ENCODE measurements around the gene XYLB.
"Not testable (repeated sequence)": the region's sequence is repeated elsewhere in the genome, so short reads cannot be mapped to it uniquely, and the experiment has no call there.

The XYLB gene

DNA sequence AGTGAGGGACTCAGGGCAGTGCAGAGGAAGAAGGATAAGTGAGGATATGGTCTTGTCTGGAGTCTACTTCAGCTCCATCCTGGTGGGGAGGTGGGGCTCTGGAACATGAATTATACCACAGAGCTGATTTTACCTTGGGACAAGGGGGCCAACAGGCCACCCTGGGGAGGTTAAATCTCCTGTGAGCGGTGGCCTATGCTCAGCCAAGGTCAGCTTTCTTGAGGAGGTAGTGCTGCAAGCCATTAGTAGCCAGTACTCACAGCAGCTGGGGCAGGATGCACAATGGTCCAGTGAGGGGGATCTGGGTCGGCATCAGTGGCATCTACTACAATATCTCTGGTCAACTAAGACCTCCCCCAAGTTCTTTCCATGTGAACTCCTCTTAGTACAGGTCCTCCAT, 49.7 kb downstream of the XYLB start:
- no peak for DNase-seq (ENCODE audit: low spot score)

DNA sequence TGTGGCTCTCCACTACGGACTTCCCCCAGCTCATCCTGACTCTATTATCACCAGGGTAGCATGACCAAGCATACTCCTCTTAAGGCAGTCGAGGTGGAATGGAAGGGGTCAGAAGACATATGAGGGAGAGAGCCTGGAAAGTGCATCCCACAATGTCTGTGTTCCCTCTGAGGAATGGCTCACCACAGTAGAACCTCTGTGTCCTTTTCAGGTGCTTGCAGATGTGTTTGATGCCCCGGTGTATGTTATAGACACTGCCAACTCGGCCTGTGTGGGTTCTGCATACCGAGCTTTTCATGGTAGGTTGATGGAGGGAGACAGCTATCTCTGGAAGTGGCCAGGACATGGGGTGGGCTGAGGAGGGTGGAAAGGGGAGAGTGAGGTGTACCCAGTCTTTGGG, 50.3 kb downstream of the XYLB start:
- DNase-seq (ENCODE audit: low spot score), result no peak

DNA sequence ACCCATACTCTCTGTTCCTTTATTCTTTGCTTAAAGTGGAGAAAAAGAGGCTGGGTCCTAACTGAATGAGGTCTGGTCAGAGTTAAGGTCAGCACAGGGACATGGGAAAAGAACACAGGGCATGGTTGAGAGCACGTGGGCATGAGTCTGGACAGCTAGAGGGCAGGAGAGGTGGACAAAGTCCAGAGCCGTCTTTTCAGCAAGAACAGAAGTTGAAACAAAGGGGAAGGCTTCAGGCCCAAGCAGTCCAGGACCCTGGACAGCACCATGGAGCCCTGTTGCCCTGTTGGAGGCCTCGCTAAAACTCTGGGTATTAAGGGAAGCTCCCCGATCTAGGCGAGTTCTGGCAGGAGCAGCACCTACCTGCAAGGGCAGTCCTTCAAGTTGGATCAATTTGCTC, 50.7 kb downstream of the XYLB start:
- no peak for DNase-seq (ENCODE audit: low spot score)

DNA sequence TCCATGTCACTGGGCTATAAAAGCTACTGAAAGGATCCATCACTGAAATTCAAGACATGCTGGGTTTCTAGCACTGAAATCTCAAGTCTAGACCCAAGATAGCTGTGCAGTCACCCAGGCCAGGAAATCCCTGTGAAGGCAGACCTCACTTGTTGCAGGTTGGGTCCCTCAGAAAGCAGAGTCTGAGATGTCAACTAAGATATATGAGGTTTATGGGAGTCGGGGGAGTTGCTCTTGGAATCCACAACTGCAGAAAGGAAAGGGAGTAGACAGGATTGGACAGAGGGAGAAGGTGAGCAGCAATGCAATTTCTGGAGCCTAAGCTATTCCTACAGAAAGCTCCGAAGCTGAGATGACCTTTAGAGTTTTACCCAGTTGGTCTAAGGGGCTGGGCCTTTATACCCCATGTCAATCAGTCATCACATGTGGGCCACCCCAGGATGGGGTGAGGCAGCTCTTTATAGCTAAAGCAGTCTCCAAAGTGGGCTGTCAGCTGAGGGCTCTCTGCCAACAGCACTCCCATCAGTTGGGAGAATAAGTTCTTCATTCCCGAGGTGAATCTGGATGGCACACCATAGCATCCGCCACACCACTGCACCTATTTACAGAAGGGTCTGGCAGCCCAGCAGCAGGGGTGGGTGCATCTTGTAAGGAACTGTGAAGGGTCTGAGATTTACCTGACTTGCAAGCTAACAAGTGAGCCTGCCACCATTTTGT, 54.8 kb downstream of the XYLB start:
- no peak for DNase-seq (ENCODE audit: low spot score)

DNA sequence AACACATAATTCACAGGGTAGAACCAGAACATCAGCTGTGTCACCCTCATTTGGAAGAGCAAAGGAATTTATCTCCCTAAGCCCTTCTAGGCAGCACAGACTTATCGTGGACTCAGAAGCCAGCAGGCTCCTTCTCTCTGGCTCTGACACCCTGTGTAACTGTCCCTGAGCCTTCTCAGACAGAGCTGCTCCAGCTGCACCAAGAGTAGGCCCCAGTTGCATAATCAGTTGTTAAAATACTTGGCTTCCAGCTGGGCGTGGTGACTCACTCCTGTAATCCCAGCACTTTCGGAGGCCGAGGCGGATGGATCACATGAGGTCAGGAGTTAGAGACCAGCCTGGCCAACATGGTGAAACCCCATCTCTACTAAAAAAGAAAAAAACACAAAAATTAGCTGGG, 57.7 kb downstream of the XYLB start:
- DNase-seq (ENCODE audit: low spot score), result no peak

DNA sequence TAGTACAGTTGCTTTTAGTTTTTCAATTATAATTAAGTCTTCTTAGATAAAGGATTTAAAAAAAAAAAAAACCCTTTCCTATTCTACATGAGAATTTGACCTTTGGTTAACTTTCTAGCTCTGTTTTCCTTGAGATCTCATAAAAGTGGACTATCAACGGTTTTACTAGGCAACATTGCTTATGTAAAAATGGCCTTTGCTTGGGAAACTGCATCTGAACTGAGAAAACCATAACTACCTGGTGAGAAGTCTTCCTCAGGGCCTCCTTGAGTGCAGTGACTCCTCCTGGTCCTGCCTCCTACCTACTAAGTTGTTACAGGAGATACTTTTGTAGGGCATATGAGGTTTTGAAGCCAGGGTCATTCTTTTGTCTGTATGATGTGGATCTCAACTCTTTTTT, 65.0 kb downstream of the XYLB start:
- no peak for DNase-seq (ENCODE audit: low spot score)

DNA sequence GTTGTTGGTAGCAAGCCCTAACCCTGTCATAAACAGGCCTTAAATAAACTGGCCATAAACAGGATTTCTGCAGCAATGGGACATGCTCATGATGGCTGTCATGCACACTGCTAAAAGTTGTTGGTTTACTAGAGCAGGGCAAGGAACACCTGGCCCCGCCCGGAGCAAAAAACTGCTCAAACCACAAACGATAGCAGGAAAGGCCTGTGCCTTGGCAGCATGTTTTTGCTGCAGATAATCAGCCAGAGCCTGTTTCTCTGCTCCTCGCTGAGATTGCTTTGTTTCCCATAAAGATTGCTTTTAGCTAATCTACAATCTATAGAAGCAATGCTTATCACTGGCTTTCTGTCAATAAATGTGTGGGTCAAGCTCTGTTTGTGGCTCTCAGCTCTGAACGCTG, 74.2 kb downstream of the XYLB start:
- DNase-seq (ENCODE audit: low spot score), result not testable (repeated sequence)

DNA sequence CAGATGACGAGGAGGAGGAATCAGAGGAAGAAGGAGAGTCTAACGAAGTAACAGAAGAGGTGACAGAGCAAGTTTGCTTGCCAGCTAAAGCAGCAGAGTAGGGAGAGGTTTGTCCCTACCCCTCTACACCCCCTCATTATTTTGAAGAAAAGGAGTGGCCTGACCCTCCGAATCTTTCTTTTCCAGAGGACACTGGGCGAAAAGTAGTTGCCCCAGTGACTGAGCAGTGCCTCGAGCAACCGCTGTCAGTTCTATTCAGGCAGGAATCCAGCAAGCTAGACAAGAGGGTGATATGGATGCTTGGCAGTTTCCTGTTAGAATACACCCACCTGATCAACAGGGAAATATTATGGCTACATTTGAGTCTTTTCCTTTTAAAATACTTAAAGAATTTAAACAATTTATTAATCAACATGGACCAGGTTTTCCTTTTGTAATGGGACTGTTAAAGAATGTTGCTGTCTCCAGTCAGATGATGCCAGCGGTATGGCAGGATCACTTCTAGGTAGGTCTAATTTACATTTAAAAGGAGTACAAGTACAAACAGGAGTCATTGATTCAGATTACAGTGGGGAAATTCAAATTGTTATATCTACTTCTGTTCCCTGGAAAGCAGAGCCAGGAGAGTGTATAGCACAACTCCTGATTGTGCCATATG, 75.2 kb downstream of the XYLB start:
- DNase-seq (ENCODE audit: low spot score), result no peak

DNA sequence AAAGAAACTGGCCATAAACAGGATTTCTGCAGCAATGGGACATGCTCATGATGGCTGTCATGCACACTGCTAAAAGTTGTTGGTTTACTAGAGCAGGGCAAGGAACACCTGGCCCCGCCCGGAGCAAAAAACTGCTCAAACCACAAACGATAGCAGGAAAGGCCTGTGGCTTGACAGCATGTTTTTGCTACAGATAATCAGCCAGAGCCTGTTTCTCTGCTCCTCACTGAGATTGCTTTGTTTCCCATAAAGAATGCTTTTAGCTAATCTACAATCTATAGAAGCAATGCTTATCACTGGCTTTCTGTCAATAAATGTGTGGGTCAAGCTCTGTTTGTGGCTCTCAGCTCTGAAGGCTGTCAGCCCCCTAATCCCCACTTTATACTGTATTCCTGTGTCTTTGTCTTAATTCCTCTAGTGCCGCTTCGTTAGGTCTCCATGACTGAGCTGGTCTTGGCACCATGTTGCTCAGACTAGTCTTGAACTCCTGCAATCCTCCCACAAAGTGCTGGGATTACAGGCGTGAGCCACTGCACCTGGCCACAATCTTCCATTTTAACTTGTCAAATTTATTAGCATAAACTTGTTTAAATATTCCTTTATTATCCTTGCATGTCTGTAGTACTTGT, 80.3 kb downstream of the XYLB start:
- not testable (repeated sequence) for DNase-seq (ENCODE audit: low spot score)

DNA sequence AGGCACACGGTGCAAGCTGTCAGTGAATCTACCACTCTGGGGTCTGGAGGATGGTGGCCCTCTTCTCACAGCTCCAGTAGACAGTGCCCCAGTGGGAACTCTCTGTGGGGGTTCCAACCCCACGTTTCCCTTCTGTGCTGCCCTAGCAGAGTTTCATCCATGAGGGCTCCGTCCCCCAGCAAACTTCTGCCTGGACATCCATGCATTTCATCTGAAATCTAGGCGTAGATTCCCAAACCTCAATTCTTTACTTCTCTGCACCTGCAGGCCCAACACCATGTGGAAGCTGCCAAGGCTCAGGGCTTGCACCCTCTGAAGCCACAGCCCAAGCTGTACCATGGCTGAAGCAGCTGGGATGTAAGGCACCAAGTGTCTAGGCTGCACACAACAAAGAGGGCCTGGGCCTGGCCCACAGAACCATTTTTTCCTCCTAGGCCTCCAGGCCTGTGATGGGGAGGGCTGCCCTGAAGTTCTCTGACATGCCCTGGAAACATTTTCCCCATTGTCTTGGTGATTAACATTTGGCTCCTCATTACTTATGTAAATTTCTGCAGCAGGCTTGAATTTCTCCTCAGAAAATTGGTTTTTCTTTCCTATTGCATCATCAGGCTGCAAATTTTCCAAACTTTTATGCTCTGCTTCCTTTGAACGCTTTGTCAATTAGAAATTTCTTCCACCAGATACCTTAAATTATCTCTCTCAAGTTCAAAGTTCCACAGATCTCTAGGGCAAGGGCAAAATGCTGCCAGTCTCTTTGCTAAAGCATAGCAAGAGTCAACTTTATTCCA, 86.5 kb downstream of the XYLB start:
- not testable (repeated sequence) for DNase-seq (ENCODE audit: low spot score)

DNA sequence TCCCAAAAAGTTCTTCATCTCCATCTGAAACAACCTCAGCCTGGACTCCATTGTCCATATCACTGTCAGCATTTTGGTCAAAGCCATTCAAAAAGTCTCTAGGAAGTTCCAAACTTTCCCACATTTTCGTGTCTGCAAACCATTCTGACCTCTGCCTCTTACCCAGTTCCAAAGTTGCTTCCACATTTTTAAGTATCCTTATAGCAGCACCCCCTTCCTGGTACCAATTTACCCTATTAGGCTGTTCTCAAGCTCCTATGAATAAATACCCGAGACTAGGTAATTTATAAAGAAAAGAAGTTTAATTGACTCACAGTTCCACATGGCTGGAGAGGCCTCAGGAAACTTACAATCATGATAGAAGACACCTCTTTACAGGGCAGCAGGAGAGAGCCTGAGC, 87.1 kb downstream of the XYLB start:
- DNase-seq (ENCODE audit: low spot score), result not testable (repeated sequence)

DNA sequence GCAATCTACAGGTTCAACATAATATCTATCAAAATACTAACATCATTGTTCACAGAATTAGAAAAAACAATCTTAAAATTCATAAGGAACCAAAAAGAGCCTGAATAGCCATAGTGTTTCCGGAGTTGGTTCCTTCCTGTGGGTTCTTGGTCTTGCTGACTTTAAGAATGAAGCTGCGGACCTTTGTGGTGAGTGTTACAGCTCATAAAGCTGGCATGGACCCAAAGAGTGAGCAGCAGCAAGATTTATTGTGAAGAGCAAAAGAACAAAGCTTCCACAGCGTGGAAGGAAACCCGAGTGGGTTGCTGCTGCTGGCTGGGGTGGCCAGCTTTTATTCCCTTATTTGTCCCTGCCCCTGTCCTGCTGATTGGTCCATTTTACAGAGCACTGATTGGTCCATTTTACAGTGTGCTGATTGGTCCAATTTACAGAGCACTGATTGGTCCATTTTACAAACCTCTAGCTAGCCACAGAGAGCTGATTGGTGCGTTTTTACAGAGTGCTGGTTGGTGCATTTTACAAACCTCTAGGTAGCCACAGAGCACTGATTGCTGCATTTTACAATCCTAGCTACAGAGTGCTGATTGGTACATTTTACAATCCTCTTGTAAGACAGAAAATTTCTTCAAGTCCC, 92.0 kb downstream of the XYLB start:
- not testable (repeated sequence) for DNase-seq (ENCODE audit: low spot score)

DNA sequence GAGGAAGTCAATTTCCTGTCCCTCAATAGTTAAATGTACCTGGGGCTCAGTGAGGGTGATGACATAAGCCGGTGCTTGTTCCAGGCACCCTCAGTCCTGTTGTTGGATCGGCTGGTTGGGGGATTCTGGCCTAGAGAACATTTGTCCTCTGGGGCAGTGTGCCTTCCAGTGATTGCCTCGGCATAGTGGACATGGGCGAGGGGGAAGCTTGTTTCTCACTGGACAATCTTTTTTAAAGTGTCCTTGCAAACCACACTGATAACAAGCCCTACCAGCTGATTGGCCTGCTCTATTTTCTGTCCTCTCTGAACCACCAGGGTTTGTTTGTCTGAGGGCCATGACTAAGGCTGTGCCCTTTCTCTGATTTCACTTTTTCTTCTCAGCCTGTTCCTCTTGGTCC, 96.6 kb downstream of the XYLB start:
- not testable (repeated sequence) for DNase-seq (ENCODE audit: low spot score)

DNA sequence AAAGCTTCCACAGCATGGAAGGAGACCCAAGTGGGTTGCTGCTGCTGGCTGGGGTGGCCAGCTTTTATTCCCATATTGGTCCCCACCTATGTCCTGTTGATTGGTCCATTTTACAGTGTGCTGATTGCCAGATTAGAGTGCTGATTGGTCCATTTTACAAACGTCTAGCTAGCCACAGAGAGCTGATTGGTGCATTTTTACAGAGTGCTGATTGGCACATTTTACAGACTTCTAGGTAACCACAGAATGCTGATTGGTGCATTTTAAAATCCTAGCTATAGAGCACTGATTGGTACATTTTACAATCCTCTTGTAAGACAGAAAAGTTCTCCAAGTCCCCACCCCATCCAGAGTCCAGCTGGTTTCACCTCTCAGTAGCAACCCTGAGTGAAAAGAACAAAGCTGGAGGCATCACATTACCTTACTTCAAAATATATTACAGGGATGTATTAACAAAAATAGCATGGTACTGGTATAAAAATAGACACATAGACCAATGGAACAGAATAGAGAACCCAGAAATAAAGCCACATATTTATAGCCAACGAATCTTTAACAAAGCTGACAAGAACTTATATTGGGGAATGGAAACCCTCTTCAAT, 99.6 kb downstream of the XYLB start:
- no peak for DNase-seq (ENCODE audit: low spot score)

DNA sequence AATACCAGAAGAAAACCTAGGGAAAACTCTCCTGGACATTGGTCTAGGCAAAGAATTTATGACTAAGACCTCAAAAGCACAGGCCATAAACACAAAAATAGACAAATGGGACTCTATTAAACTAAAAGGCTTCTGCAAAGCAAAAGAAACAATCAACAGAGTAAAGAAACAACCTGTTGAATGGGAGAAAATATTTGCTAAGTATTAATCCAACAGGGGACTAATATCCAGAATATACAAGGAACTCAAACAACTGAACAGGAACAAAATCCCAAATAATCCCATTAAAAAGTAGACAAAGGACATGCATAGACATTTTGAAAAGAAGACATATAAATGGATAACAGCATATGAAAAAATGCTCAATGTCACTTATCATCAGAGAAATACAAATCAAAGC, 100.2 kb downstream of the XYLB start:
- no peak for DNase-seq (ENCODE audit: low spot score)

DNA sequence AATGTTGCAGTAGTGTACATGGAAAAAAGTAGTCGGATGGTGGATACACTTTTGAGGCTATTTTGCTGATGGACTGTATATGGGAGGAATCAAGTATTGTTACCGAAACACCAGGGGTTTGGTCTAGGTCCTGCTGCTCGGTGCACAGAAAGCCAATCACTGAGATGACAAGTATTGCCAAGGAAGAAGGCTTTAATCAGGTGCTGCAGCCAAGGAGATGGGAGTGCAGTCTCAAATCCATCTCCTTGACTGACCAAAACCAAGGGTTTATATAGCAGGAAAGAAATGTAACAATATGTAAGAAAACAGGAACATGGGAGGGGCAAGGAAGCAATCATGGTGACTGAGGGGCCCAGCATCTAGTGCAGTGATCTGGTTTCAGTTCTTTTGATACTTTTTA, 104.3 kb downstream of the XYLB start:
- DNase-seq (ENCODE audit: low spot score), result no peak

DNA sequence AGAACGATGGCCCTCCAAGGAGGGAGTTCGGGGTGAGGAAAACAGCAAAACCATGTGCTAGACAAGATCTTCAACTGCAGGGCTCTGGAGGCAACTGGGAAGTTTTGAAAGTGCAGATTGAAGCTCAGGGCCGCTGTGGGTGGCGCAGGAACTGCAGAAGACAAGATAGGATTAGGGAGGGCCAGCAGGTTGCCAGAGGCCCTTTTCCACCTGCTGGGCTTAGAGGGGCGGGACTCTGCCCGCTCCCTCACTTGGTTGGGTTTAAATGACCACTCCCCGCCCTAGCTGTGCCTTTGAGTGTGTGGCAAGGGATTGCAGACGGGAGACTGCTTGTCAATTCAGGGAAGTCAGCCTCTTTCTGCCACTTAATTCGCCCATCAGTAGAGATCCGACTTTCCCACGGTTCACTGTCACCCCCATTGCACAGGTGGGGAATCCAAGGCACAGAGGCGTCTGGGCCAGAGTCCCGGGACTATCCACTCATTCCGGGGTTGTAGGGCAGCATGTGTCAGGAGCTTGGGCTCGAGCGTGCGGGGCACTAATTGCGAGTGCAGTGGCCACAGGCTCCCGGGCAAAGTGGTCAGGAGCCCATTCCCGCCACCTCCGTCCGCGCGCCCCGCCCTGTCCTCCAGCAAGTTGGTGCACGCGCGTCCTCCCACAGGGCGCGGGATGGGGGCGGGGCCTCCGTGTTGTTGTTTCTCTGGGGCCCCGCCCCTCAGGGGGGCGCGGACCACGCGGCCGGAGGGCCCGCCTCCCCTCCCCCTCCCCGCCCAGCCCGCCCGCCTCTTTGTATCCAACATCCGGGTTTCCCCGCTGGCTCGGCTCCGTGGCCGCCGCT, 106.7 kb downstream of the XYLB start, which contains the start of gene ACVR2B:
Gene ACVR2B, plus strand, starts transcription at position 816 of the 838 bp plus-strand sequence. CDS start 433 bp downstream, outside the sequence.
- DNase-seq (ENCODE audit: low spot score), result peak; percentile 98

DNA sequence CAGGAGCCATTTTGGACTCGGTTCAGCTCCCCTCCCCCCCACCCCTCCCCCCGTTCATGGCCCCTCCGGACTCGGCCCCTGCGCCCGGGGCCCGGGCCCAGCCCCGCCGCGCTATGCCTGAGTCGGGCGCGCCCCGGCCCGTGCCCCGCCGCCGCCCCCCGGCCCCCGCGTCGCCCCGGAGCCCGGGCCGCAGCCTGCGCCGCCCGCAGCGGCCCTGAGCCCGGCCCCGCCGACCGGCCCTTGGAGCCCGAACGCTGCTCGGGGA, 107.3 kb downstream of the XYLB start:
- no peak for DNase-seq (ENCODE audit: low spot score)

DNA sequence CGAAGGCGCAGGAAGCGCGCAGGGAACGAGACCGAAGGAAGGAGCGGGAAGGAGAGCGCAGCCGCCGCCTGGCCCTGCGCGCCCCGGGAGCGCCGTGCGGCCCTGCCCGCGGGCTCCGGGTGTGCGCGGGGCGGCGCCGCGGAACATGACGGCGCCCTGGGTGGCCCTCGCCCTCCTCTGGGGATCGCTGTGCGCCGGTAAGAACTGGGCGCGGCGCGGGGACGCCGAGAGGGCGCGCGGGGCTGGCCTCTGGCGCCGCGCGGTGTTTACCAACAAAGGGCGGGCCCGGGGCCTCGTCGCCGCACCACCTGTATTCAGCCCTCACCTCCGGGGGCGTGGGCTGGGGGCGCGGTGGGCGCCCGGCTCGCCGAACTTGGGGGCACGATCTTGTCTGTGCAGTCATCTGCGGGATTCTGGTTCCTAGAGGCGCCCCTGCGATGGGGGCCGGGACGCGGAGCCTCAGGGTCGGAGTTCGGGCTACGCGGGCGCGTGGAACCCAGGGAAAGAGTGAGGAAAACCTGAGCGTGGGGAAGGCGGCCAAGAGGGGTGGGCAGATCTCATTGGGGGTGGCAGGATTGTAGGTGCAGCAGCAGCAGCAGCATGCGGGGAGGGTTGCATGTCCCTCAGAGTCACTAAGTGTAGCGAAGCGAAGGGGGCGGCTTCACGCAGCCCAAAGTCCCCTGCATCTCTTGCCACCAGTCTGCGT, 107.7 kb downstream of the XYLB start:
- DNase-seq (ENCODE audit: low spot score), result no peak

DNA sequence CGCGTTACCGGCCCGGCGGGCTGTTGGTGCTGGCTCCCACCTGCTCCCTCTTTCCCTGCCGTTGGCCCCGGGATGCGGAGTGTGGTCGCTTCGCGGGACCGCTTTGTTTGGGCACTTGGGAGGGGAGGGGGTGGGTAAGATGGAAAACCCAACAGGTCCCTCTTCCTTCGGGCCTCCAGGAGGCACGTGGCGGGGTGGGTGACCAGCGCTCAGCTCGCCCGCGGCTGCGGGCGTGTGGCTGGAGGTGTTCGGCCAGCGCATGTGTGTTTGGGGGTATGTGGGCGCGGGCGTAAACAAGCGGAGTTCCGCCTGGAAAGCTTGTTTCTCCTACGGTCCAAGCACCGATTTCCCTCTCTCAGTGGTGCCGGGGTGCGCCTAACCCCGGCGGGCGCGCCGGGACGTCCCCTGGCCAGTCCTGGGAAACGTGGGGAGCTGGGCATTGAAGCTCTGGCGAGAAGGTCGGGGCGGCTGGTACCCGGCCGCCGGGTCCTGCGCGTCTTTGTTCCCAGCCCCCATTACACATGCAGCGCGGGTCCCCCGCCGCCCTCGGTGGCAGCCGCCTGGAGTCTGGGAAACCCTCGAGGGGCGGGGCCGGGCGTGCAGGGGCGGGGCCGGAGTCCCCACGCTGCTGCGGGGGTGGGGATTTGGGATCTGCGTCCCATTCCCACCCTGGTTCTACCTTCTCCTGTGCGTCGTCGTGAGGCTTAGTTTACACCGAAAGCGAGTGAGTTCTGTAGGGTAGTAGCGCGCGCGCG, 108.5 kb downstream of the XYLB start:
- DNase-seq (ENCODE audit: low spot score), result no peak

Measured in COLO829 (cell line).